Neural cell (in vitro differentiated cells): Measurements from ENCODE around the gene EPHX1. TPM values are rescaled to one million over a fixed set of nuclear protein-coding genes. Genes with fewer than 3 reads are reported as not detected.

ENCODE experiments used
- H2AFZ ChIP-seq: fragments of 200-600, 300-800 bp; sonication (generic), shearing (Covaris generic); 2 replicates; pipeline ENCODE4 v1.6.0; 2014; ENCODE audit warnings: low read depth, mild to moderate bottlenecking, antibody characterized with exemption, low read length, moderate library complexity
- H3F3A ChIP-seq: fragments of 200-600 bp; shearing (Covaris generic); 2 replicates; pipeline ENCODE4 v1.6.1; 2016; ENCODE audit warnings: mild to moderate bottlenecking, moderate library complexity, mixed read lengths, antibody characterized with exemption, low read length; ENCODE audit not compliant: insufficient read depth, poor library complexity, severe bottlenecking
- H3K27ac ChIP-seq: fragments of 200-600, 300-800 bp; sonication (generic), shearing (Covaris generic); 2 replicates; pipeline ENCODE4 v1.5.1; 2014; ENCODE audit warnings: mild to moderate bottlenecking, low read length, moderate library complexity
- H3K27me3 ChIP-seq: fragments of 300-800, 200-600 bp; sonication (generic), shearing (Covaris generic); 2 replicates; pipeline ENCODE4 v1.6.0; 2014; ENCODE audit warnings: mild to moderate bottlenecking, low read depth, low read length, moderate library complexity; ENCODE audit not compliant: insufficient read depth
- H3K36me3 ChIP-seq: fragments of 300-800, 200-600 bp; sonication (generic), shearing (Covaris generic); 2 replicates; pipeline ENCODE4 v1.5.1; 2014; ENCODE audit warnings: mild to moderate bottlenecking, antibody characterized with exemption, low read length, moderate library complexity; ENCODE audit not compliant: insufficient read depth
- H3K4me2 ChIP-seq: fragments of 300-800, 200-600 bp; sonication (generic), shearing (Covaris generic); 2 replicates; pipeline ENCODE4 v1.6.0; 2014; ENCODE audit warnings: mild to moderate bottlenecking, low read length
- H3K4me3 ChIP-seq: fragments of 300-800, 200-600 bp; sonication (generic), shearing (Covaris generic); 2 replicates; pipeline ENCODE4 v1.5.1; 2014; ENCODE audit warnings: mild to moderate bottlenecking, low read length, moderate library complexity
- H3K79me2 ChIP-seq: fragments of 200-600 bp; shearing (Covaris generic); replicated peaks from 2 replicates; pipeline ENCODE4 v1.6.0; 2014; ENCODE audit warnings: mild to moderate bottlenecking, low read length, moderate library complexity; ENCODE audit not compliant: insufficient read depth
- H3K9ac ChIP-seq: fragments of 300-800, 200-600 bp; sonication (generic), shearing (Covaris generic); 2 replicates; pipeline ENCODE4 v1.6.1; 2016; ENCODE audit warnings: mild to moderate bottlenecking, low read length, mixed read lengths
- H3K9me2 ChIP-seq: fragments of 200-600 bp; shearing (Covaris generic); 2 replicates; pipeline ENCODE4 v1.6.1; 2016; ENCODE audit warnings: mild to moderate bottlenecking, low read length, mixed read lengths; ENCODE audit not compliant: insufficient read depth
- H3K9me3 ChIP-seq: fragments of 200-600, 300-800 bp; sonication (generic), shearing (Covaris generic); 2 replicates; pipeline ENCODE4 v1.6.1; 2016; ENCODE audit warnings: mild to moderate bottlenecking, mixed run types, low read length, moderate library complexity, mixed read lengths
- H4K20me1 ChIP-seq: fragments of 200-600 bp; shearing (Covaris generic); 2 replicates; pipeline ENCODE4 v1.6.1; 2016; ENCODE audit warnings: mild to moderate bottlenecking, mixed run types; ENCODE audit not compliant: insufficient read depth
- CTCF ChIP-seq: fragments of 450-650 bp; IDR thresholded peaks from 2 replicates; pipeline ENCODE4 v1.5.1; 2014; ENCODE audit warnings: antibody characterized with exemption, mild to moderate bottlenecking, moderate library complexity; ENCODE audit not compliant: poor library complexity, severe bottlenecking
- EP300 ChIP-seq: fragments of 450-650 bp; conservative IDR thresholded peaks from 2 replicates; pipeline ENCODE4 v1.6.1; 2014; ENCODE audit warnings: antibody characterized with exemption, mild to moderate bottlenecking, moderate library complexity; ENCODE audit not compliant: poor library complexity, severe bottlenecking
- EZH2 ChIP-seq: fragments of 200-600, 300-800 bp; shearing (Covaris generic), sonication (generic); IDR thresholded peaks from 2 replicates; pipeline ENCODE4 v1.6.1; 2014; ENCODE audit warnings: antibody characterized with exemption, low read length, borderline replicate concordance, mild to moderate bottlenecking; ENCODE audit not compliant: insufficient read depth, poor library complexity, severe bottlenecking
- MXI1 ChIP-seq: fragments of 450-650 bp; conservative IDR thresholded peaks from 2 replicates; pipeline ENCODE4 v1.6.1; 2014; ENCODE audit warnings: antibody characterized with exemption, mild to moderate bottlenecking; ENCODE audit not compliant: poor library complexity, severe bottlenecking
- POLR2AphosphoS5 ChIP-seq: IDR thresholded peaks from 2 replicates; pipeline ENCODE4 v1.6.1; 2012
- RAD21 ChIP-seq: fragments of 450-650 bp; conservative IDR thresholded peaks from 2 replicates; pipeline ENCODE4 v1.6.1; 2014; ENCODE audit warnings: antibody characterized with exemption, mild to moderate bottlenecking, moderate library complexity
- REST ChIP-seq: IDR thresholded peaks from 2 replicates; pipeline ENCODE4 v1.6.1; 2012; ENCODE audit warnings: borderline replicate concordance
- SMC3 ChIP-seq: fragments of 450-650 bp; conservative IDR thresholded peaks from 2 replicates; pipeline ENCODE4 v1.6.1; 2014; ENCODE audit warnings: antibody characterized with exemption, mild to moderate bottlenecking, moderate library complexity; ENCODE audit not compliant: poor library complexity
- TAF1 ChIP-seq: IDR thresholded peaks from 2 replicates; pipeline ENCODE4 v1.6.1; 2012; ENCODE audit warnings: low read depth
- polyA plus RNA-seq: library from polyadenylated mRNA; depleted of rRNA; stranded (reverse); fragments of >200 nt; gene quantifications from 2 replicates; pipeline ENCODE4 v1.2.3, GENCODE V29; 2014

EPHX1 gene
- polyA plus RNA-seq, 1 donor from 2014 or later, result 8.7 TPM

- Histone ChIP-seq H3K79me2 (no peaks in the 10 kb centered on the region), H3K27ac (no peak overlapping the region), H3K4me2 (no peak overlapping the region), H3K9ac (no peak overlapping the region), H4K20me1 (no peaks in the 10 kb centered on the region), H3K9me2 (no peaks in the 10 kb centered on the region), H3K27me3 (no peaks in the 10 kb centered on the region), H2AFZ (no peak overlapping the region), H3F3A (no peaks in the 10 kb centered on the region), H3K9me3 (no peaks in the 10 kb centered on the region), H3K36me3 (no peaks in the 10 kb centered on the region), H3K4me3 (no peak overlapping the region)
- TF ChIP-seq EZH2 (no peak), MXI1 (no peak), RAD21 (no peak), SMC3 (no peak), TAF1 (no peak), POLR2AphosphoS5 (no peak), EP300 (no peak), REST (no peak), CTCF (no peak)
These were observed 33.5 kb downstream of the EPHX1 start for GRCh38 chr1:225843426-225843795.

GRCh38 chr1:225844236-225845061 lies 34.5 kb downstream of the EPHX1 start:
- Histone ChIP-seq H3K27ac (no peak overlapping the region), H3K36me3 (no peaks in the 10 kb centered on the region)

More at GRCh38 chr1:225844236-225845061, 34.5 kb downstream of the EPHX1 start:
- no peaks in the 10 kb centered on the region for H3K79me2 ChIP-seq
- H4K20me1 ChIP-seq, result no peaks in the 10 kb centered on the region
- no peak overlapping the region for H3K9ac ChIP-seq
- H3K4me3 ChIP-seq, result no peak overlapping the region
- no peaks in the 10 kb centered on the region for H3F3A ChIP-seq
- H2AFZ ChIP-seq, result no peak overlapping the region
- TF ChIP-seq EZH2, result no peak
- no peak for TF ChIP-seq RAD21
- no peak for TF ChIP-seq MXI1
- no peak for TF ChIP-seq POLR2AphosphoS5
- TF ChIP-seq CTCF, result no peak
- TF ChIP-seq REST, result no peak
- TF ChIP-seq EP300, result no peak
- TF ChIP-seq TAF1, result no peak
- TF ChIP-seq SMC3, result no peak
- H3K27me3 ChIP-seq, result no peaks in the 10 kb centered on the region
- no peaks in the 10 kb centered on the region for H3K9me2 ChIP-seq
- no peak overlapping the region for H3K4me2 ChIP-seq
- no peaks in the 10 kb centered on the region for H3K9me3 ChIP-seq
